ENCODE measurements around the gene SLC7A9.
A peak's percentile ranks its signal among the peaks of the same experiment; 100 is the strongest.
"Not testable (repeated sequence)": the region's sequence is repeated elsewhere in the genome, so short reads cannot be mapped to it uniquely, and the experiment has no call there.

The SLC7A9 gene

DNA sequence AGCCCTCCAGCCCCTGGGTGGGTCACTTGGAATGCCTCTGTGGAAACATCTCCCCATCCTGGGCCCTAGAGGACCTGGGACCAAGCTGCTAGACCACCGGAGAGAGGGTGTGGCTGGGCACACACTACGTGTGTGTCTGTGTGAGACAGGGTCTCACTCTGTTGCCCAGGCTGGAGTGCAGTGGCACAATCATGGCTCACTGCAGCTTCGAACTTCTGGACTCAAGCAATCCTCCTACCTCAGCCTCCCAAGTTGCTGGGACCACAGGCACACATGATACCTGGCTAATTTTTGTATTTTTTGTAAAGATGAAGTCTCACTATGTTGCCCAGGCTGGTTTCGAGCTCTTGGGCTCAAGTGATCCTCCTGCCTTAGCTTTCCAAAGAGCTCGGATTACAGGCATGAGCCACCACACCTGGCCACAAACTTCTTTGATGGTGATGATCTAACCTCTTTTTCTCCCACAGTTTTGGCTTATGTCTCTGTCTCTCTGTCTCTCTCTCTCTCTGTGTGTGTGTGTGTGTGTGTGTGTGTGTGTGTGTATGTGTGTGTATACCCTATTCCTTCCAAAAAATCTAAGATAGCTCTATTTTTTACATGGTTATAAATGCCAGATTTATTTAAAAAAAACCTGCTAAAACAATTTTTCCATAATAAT, 32.1 kb upstream of the SLC7A9 start:
- no peaks in the 10 kb centered on the region for H3K4me1 ChIP-seq (ENCODE audit: control insufficient read depth, insufficient read depth, low read length)
- no peak overlapping the region for H3K9ac ChIP-seq (ENCODE audit: low read length)
- H3K27me3 ChIP-seq (replicated peaks; ENCODE audit: control insufficient read depth, insufficient read depth, low read length) = no peaks in the 10 kb centered on the region
- peaks cover 19% of the 10 kb centered on the region for H3K36me3 ChIP-seq (ENCODE audit: control insufficient read depth, insufficient read depth, low read length, severe bottlenecking)
- H3K4me3 ChIP-seq (ENCODE audit: low read length) = no peak overlapping the region
- peaks cover 8% of the 10 kb centered on the region for H3K9me3 ChIP-seq (ENCODE audit: control insufficient read depth, low read length)
- no peak for DNase-seq (ENCODE audit: low read depth)

DNA sequence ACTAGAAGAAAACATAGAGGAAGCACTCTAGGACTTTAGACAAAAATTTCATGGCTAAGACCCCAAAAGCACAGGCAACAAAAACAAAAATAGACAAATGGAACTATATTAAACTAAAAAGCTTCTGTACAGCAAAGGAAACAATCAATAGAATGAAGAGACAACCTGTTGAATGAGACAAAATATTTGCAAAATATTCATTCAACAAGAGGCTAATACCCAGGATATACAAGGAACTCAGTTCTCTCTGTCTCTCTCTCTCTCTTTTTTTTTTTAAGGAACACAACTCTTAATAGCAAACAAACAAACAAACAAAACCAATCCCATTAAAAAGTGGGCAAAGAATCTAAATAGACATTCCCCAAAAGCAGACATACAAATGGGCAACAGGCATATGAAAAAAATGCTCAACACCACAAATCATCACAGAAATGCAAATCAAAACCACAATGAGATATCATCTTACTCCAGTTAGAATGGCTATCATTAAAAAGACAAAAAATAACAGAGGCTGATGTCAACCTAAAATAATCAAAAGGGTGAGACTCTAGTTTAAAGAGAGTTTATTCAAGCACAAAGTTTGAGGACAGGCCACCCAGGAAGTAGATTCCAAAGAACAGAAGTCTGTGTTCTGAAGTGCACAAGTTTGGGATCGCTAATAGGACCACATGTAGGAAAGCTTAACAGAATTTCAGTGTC, 27.1 kb upstream of the SLC7A9 start:
- H3K4me1 ChIP-seq (ENCODE audit: control insufficient read depth, insufficient read depth, low read length) = no peaks in the 10 kb centered on the region
- H3K27me3 ChIP-seq (replicated peaks; ENCODE audit: control insufficient read depth, insufficient read depth, low read length) = no peaks in the 10 kb centered on the region
- peak; percentile 22 for DNase-seq (ENCODE audit: low read depth)
- H3K4me3 ChIP-seq (ENCODE audit: low read length) = no peak overlapping the region
- peaks cover 24% of the 10 kb centered on the region for H3K36me3 ChIP-seq (ENCODE audit: control insufficient read depth, insufficient read depth, low read length, severe bottlenecking)
- no peak overlapping the region for H3K9ac ChIP-seq (ENCODE audit: low read length)
- peaks cover 14% of the 10 kb centered on the region for H3K9me3 ChIP-seq (ENCODE audit: control insufficient read depth, low read length)

- Histone ChIP-seq H3K9ac (ENCODE audit: low read length) (no peak overlapping the region), H3K27me3 (replicated peaks; ENCODE audit: control insufficient read depth, insufficient read depth, low read length) (no peaks in the 10 kb centered on the region), H3K36me3 (ENCODE audit: control insufficient read depth, insufficient read depth, low read length, severe bottlenecking) (peaks cover 26% of the 10 kb centered on the region), H3K9me3 (ENCODE audit: control insufficient read depth, low read length) (peaks cover 18% of the 10 kb centered on the region), H3K4me1 (ENCODE audit: control insufficient read depth, insufficient read depth, low read length) (no peaks in the 10 kb centered on the region), H3K4me3 (ENCODE audit: low read length) (no peak overlapping the region)
- no peak for DNase-seq (ENCODE audit: low read depth)
Observed at GRCh38 chr19:32895384-32895783, 25.8 kb upstream of the SLC7A9 start.

GRCh38 chr19:32891609-32892008, 22.0 kb upstream of the SLC7A9 start:
- Histone ChIP-seq H3K4me3 (ENCODE audit: low read length) (no peak overlapping the region), H3K36me3 (ENCODE audit: control insufficient read depth, insufficient read depth, low read length, severe bottlenecking) (peaks cover 8% of the 10 kb centered on the region), H3K27me3 (replicated peaks; ENCODE audit: control insufficient read depth, insufficient read depth, low read length) (no peaks in the 10 kb centered on the region), H3K9ac (ENCODE audit: low read length) (no peak overlapping the region), H3K9me3 (ENCODE audit: control insufficient read depth, low read length) (peaks cover 18% of the 10 kb centered on the region), H3K4me1 (ENCODE audit: control insufficient read depth, insufficient read depth, low read length) (no peaks in the 10 kb centered on the region)
- no peak for DNase-seq (ENCODE audit: low read depth)

GRCh38 chr19:32890841-32891240, 21.3 kb upstream of the SLC7A9 start:
- Histone ChIP-seq H3K27me3 (replicated peaks; ENCODE audit: control insufficient read depth, insufficient read depth, low read length) (no peaks in the 10 kb centered on the region), H3K36me3 (ENCODE audit: control insufficient read depth, insufficient read depth, low read length, severe bottlenecking) (peaks cover 8% of the 10 kb centered on the region), H3K4me3 (ENCODE audit: low read length) (no peak overlapping the region), H3K9ac (ENCODE audit: low read length) (no peak overlapping the region), H3K9me3 (ENCODE audit: control insufficient read depth, low read length) (peaks cover 18% of the 10 kb centered on the region), H3K4me1 (ENCODE audit: control insufficient read depth, insufficient read depth, low read length) (no peaks in the 10 kb centered on the region)
- DNase-seq (ENCODE audit: low read depth) = no peak

DNA sequence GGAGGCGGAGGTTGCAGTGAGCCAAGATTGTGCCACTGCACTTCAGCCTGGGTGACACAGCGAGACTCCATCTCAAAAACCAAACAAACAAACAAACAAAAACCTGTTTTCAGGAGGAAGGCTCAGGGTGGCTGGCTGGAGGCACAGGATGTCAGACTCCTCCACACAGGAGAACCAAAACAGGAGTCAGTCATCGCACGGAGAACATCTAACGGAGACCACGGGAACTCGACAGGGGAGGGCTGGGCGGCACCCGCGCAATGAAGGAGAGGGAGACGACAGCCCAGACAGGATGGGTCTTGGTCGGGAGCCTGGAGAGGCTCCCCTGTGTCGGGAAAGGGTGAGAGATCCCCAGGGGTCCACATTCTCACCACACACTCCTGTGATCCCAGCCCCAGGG, 20.8 kb upstream of the SLC7A9 start:
- DNase-seq (ENCODE audit: low read depth) = no peak
- peaks cover 8% of the 10 kb centered on the region for H3K36me3 ChIP-seq (ENCODE audit: control insufficient read depth, insufficient read depth, low read length, severe bottlenecking)
- H3K27me3 ChIP-seq (replicated peaks; ENCODE audit: control insufficient read depth, insufficient read depth, low read length) = no peaks in the 10 kb centered on the region
- H3K9me3 ChIP-seq (ENCODE audit: control insufficient read depth, low read length) = peaks cover 18% of the 10 kb centered on the region
- no peak overlapping the region for H3K4me3 ChIP-seq (ENCODE audit: low read length)
- H3K4me1 ChIP-seq (ENCODE audit: control insufficient read depth, insufficient read depth, low read length) = no peaks in the 10 kb centered on the region
- H3K9ac ChIP-seq (ENCODE audit: low read length) = no peak overlapping the region

DNA sequence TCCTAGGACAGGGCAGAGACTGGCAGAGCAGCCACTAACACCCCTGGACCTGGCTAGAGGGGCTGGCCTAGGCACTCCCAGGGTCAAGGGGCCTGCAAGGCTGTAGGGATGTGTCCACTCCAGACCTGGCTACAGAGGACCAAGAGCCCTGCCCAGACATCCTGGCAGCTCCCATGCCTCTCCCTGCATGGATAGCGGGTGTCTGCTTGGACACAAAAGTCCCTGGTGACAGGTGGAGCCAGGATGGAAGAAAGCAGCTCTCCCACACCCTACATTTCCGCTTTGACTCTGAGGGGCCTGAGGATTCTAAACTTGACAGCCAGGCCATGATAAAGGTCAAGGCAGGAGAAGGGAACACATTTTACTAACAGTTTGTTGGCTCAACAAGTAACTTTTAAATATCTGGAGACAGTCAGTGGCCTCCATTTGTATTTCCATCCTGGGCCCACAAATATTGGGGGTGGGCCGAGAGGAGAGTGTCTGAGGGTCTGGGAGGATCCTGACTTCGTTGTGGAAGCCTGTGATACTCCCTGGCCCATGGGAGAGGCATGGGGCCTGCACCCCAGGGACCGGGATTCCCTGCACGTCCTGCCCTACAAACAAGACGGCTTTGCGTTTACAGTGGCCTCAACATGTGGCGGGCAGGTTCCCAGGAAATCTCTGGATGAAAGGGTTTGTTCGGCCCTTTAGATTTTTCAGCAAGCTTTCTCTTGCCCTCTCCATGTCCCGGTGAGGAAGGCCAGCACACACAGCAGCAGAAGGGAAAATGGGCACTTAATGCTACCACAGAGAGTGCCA, 19.8 kb upstream of the SLC7A9 start:
- no peak for DNase-seq (ENCODE audit: low read depth)
- Histone ChIP-seq H3K9ac (ENCODE audit: low read length) (no peak overlapping the region), H3K9me3 (ENCODE audit: control insufficient read depth, low read length) (peaks cover 18% of the 10 kb centered on the region), H3K27me3 (replicated peaks; ENCODE audit: control insufficient read depth, insufficient read depth, low read length) (no peaks in the 10 kb centered on the region), H3K36me3 (ENCODE audit: control insufficient read depth, insufficient read depth, low read length, severe bottlenecking) (peaks cover 8% of the 10 kb centered on the region), H3K4me3 (ENCODE audit: low read length) (no peak overlapping the region), H3K4me1 (ENCODE audit: control insufficient read depth, insufficient read depth, low read length) (no peaks in the 10 kb centered on the region)

- H3K27me3 ChIP-seq (replicated peaks; ENCODE audit: control insufficient read depth, insufficient read depth, low read length) = no peaks in the 10 kb centered on the region
- no peak for DNase-seq (ENCODE audit: low read depth)
- H3K4me3 ChIP-seq (ENCODE audit: low read length) = no peak overlapping the region
- H3K36me3 ChIP-seq (ENCODE audit: control insufficient read depth, insufficient read depth, low read length, severe bottlenecking) = peaks cover 3% of the 10 kb centered on the region
- no peak overlapping the region for H3K9ac ChIP-seq (ENCODE audit: low read length)
- peaks cover 12% of the 10 kb centered on the region for H3K9me3 ChIP-seq (ENCODE audit: control insufficient read depth, low read length)
- H3K4me1 ChIP-seq (ENCODE audit: control insufficient read depth, insufficient read depth, low read length) = no peaks in the 10 kb centered on the region
Observed at GRCh38 chr19:32887572-32888215, 18.1 kb upstream of the SLC7A9 start.

DNA sequence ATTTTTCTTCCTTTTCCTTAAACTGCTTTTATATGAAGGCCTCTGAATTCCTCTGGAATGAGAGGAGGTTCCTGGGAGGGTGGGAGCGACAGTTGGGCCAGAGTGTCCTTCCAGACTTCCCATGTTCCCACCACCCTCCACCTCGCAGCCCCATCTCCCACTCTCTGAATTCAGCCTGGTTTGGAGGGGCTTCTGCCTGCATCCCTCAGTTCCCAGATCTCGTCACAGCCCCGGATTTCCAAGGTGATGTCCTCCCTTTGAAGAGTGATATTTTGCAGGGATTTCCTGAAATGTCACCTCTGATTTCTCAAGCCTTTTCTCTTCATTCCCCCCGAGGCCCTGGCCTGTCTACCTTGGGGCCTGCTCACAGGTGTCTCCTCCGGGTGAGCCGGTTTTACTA, 16.7 kb upstream of the SLC7A9 start:
- Histone ChIP-seq H3K4me3 (ENCODE audit: low read length) (no peak overlapping the region), H3K4me1 (ENCODE audit: control insufficient read depth, insufficient read depth, low read length) (no peaks in the 10 kb centered on the region), H3K27me3 (replicated peaks; ENCODE audit: control insufficient read depth, insufficient read depth, low read length) (no peaks in the 10 kb centered on the region), H3K9me3 (ENCODE audit: control insufficient read depth, low read length) (peaks cover under 1% of the 10 kb centered on the region), H3K36me3 (ENCODE audit: control insufficient read depth, insufficient read depth, low read length, severe bottlenecking) (peaks cover 1% of the 10 kb centered on the region), H3K9ac (ENCODE audit: low read length) (no peak overlapping the region)
- no peak for DNase-seq (ENCODE audit: low read depth)

- H3K27me3 ChIP-seq (replicated peaks; ENCODE audit: control insufficient read depth, insufficient read depth, low read length); H3K9ac ChIP-seq (ENCODE audit: low read length); DNase-seq (ENCODE audit: low read depth); H3K4me1 ChIP-seq (ENCODE audit: control insufficient read depth, insufficient read depth, low read length); H3K36me3 ChIP-seq (ENCODE audit: control insufficient read depth, insufficient read depth, low read length, severe bottlenecking); H3K9me3 ChIP-seq (ENCODE audit: control insufficient read depth, low read length); H3K4me3 ChIP-seq (ENCODE audit: low read length): not testable (repeated sequence)
Observed at GRCh38 chr19:32885255-32885654, 15.7 kb upstream of the SLC7A9 start.

- peaks cover 5% of the 10 kb centered on the region for H3K36me3 ChIP-seq (ENCODE audit: control insufficient read depth, insufficient read depth, low read length, severe bottlenecking)
- H3K4me3 ChIP-seq (ENCODE audit: low read length) = no peak overlapping the region
- no peaks in the 10 kb centered on the region for H3K4me1 ChIP-seq (ENCODE audit: control insufficient read depth, insufficient read depth, low read length)
- no peak overlapping the region for H3K9ac ChIP-seq (ENCODE audit: low read length)
- no peak for DNase-seq (ENCODE audit: low read depth)
- no peaks in the 10 kb centered on the region for H3K9me3 ChIP-seq (ENCODE audit: control insufficient read depth, low read length)
- no peaks in the 10 kb centered on the region for H3K27me3 ChIP-seq (replicated peaks; ENCODE audit: control insufficient read depth, insufficient read depth, low read length)
Observed at GRCh38 chr19:32881766-32882165, 12.2 kb upstream of the SLC7A9 start.
